ENCODE measurements around the gene NTM.
"Not testable (repeated sequence)": the region's sequence is repeated elsewhere in the genome, so short reads cannot be mapped to it uniquely, and the experiment has no call there.

Gene NTM

DNA sequence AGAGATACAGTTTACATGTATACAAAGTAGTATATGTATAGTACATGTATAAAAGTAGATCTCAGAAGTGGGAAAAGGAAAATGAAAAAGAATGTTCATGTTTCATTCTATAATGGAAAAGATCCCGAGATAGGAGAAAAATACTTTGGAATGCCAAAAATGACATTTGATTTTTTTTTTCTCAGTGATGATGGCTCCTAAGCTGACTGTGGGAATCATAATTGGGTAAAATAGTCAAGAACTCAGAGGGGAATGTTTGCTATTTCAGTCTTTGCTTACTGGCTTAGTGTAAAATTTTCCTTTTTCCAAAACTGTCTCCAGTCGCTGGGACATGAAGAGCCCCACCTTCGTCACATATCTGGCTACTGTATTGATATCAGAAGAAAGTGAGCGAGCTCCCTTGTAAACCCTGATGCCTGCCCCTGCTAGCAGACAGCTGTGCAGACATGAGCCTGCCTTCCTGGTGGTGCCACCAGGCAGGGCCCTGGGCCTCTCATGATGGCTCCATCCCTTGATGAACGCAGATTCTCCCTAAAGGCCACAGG is 944.6 kb downstream of the NTM start:
- DNase-seq (ENCODE audit: low read depth): no peak

DNA sequence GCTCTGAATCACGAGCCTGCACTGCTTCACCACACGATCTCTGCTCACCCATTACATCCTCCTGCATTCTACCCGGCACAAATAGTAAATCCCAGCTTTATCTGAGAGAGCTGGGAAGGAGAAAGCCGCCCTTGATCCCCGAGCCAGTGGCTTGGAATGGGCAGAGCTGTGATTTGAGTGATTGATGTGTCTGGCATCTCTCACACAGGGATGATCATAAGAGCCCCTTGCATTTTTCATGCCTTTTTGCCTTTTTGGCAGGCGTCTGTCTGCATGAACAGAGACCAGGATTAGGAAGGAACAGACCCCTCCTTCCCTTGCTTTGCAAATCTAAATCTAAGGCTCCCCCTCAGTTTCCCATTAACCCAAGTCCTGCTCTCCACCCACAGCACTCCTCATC is 945.3 kb downstream of the NTM start:
- no peak for DNase-seq (ENCODE audit: low read depth)

DNA sequence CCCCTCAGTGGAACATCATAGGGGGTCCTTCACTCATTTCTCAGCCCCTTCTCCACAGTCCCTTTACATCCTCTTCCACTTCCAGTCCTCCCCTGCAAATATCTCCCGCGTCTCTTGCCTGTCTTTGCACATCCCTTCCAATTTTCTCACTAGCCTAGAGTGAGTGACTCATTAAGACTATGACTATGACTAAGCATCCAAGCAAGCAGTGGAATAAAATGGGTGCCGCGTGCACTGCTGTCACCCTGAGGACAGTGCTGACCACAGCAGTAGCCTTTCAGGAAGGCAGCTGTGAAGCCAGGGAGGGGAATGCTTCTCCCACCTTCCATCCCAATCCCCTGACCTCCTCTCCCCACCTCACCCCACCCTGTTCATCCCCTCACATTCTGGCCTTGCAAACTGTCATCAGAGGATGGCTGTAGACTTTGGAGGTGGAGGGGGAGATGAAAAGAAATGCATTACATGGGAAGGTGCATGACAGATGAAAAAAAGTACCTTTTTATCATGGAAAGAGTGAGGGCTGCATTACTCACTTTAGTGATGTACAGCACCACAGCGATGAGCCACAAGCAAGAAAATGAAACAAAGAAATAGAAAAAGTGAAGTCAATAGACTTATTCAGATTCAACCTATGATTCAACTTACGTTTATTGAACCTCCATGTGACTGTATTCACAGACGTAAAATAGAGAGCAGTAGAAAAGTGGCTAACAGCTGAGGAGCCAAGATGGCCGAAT is 948.2 kb downstream of the NTM start:
- DNase-seq (ENCODE audit: low read depth): no peak

DNA sequence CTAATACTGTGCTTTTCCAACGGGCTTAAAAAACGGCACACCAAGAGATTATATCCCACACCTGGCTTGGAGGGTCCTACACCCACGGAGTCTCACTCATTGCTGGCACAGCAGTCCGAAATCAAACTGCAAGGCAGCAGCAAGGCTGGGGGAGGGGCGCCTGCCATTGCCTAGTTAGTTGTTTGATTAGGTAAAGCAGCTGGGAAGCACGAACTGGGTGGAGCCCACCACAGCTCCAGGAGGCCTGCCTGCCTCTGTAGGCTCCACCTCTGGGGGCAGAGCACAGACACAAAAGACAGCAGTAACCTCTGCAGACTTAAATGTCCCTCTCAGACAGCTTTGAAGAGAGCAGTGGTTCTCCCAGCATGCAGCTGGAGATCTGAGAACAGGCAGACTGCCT is 949.0 kb downstream of the NTM start:
- DNase-seq (ENCODE audit: low read depth): not testable (repeated sequence)

DNA sequence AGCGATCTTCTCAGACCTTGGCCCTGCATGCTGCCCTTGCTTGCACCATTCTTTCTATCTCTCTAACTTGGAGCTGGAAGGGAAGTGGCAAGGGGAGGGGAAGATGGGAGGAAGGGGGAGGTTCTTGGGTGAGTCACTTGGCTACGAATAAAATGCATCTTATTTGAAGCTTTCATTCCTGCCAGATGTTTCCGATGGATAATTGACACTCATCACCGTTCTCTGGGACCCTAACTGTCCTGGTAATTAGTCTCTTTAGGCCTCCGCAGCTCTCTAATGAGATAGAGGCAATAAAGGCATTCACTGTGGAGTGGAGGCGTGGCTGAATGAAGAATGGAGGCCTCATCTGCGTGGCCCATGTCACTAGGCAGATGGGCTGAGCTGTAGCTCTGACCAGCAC is 960.1 kb downstream of the NTM start:
- no peak for DNase-seq (ENCODE audit: low read depth)

DNA sequence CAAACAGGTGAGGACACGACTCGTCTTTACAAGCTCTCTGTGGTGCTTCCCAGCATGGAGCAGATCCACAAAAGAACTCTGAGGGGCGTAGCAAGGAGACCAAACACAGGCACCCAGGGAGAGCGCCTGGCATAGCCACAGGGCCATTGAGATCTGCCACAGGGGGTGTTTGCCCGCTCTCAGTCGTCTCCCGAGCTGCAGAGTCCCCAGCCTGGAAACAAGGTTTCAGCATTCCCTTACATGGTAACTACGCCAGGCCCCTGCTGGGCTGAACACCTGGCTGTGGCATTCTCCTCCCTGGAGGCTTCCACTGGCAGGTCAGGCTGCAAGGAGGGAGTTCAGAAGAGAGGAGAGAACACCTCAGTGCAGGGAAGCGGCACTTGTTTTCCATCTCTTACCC is 962.1 kb downstream of the NTM start:
- no peak for DNase-seq (ENCODE audit: low read depth)

DNA sequence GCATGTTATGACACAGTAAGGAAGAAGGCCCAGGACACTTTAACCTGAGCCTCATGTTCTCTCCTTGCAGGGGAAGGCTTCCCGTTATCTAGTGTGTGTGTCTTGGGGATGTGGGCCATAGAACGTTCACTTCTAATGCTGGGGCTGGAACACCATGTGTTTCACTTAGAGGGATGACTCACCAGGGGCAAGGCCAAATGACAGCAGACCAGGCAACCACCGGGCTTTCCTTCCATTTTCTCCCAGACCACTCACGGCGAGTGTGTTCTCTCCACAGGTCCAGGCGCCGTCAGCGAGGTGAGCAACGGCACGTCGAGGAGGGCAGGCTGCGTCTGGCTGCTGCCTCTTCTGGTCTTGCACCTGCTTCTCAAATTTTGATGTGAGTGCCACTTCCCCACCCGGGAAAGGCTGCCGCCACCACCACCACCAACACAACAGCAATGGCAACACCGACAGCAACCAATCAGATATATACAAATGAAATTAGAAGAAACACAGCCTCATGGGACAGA is 964.4 kb downstream of the NTM start:
- no peak for DNase-seq (ENCODE audit: low read depth)

DNA sequence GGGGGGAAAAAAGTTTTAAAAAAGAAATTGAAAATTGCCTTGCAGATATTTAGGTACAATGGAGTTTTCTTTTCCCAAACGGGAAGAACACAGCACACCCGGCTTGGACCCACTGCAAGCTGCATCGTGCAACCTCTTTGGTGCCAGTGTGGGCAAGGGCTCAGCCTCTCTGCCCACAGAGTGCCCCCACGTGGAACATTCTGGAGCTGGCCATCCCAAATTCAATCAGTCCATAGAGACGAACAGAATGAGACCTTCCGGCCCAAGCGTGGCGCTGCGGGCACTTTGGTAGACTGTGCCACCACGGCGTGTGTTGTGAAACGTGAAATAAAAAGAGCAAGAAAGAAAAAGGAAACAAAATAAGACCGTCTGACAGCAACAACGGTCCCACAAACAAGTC is 964.9 kb downstream of the NTM start:
- no peak for DNase-seq (ENCODE audit: low read depth)

DNA sequence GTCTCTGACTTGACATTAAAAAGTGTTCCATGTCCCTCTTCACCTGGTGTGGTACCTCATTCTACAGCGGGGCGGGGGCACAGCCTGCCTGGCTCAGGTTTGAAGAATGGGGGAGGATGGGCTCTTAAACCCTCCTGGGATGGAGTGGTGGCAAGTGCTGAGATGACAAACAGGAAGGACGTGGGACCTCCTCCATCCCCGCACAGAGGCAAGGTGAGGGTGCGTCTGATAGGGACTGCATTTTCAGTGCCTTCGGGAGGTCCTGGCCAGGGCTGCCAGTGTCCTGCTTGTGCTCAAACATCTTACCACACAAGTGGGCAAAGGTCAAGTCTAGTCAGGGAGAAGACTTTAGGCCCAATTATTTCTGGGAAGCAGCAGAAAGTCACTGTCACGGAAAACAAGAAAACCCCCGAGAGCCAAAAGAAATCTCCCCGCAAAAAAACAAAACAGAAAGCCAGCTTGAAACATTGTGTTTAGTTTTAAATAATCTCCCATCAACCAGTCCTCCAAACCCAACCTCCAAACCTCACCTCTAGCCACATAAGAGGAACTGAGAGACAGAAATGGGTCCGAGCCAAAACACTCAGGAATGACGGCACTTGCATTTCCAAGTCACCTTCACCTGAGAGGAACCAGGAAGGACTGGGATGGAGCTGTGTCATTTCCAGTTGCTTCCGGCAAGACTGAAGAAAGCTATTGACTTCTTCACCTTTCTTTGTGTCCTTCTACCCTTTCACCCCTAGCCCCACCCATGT is 966.5 kb downstream of the NTM start:
- no peak for DNase-seq (ENCODE audit: low read depth)

DNA sequence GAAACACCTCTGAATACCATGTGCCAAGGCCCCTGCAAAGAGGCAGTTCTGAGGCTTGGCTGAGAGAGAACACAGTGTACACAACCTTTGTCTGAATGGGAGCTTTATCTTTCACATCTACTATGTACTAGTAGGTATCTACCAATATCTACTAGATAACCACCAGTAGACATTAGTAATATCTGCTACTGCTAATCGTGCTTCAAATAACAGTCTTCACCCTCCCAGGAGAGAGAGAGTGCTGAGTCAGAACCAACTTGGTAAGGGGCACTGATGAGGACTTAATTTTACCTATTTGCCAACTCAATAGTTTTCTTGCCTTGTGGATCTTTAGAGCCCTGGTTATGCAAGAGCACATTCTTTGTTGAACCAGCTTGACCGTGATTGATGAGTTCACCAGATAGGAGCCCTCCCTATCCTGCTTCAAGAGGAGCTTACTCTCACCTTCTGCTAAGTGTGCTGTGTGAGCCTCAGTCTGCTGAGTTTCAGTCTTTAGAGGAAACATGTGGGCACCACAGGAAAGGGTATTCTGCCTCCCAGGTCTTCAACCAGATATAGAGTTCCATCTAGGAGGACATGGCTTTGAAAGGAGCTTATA is 967.5 kb downstream of the NTM start:
- no peak for DNase-seq (ENCODE audit: low read depth)

DNA sequence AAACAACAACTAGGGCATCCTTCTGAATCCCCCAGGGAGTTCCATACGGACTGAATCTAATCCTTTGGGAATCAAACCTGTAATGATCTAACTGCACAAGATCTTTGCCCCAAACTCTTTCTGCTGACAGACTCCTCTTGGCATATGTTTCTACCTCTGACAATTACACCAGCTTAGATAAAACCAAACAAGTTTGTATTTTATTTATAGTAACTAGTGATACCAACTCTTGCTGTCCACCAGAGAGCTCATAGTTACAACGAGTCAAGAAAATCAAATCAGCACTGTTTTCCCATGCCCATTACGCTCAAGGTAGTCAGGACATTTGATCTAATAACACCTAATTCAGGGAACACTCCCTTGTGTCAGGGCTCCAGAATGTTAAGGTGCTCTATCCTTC is 972.0 kb downstream of the NTM start:
- no peak for DNase-seq (ENCODE audit: low read depth)

DNA sequence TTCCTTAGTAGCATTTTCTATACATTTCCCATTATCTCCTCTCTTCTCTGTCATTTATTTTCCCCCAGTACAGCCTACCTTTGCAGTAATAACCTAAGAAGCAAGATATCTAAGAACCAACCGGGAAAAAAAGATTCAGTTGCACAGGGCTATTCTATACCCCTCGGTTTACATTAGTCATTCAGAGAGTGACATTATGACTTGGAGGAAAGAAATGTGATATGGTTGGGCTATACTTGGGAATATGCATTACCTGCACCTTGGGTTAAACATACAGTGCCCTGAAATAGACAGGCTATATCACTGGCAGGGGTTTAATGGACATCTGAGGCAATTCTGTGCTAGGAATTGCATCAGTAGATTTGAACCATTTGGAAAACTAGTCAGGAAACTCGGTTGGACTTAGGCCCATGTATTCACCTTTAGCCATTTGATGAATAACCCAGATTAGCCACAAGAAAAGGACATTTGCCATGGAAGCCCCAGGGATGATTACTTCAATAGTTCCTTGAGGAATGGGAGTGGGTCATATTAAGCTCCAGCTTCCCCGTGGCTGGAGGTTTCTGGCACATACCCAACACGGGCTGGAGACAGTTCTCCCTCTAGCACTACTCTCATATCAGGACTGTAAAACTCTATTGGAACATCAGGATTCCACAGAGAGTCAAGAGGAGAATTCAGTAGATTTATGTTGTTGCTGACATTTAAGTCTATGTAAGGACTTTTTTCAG is 973.2 kb downstream of the NTM start:
- no peak for DNase-seq (ENCODE audit: low read depth)

DNA sequence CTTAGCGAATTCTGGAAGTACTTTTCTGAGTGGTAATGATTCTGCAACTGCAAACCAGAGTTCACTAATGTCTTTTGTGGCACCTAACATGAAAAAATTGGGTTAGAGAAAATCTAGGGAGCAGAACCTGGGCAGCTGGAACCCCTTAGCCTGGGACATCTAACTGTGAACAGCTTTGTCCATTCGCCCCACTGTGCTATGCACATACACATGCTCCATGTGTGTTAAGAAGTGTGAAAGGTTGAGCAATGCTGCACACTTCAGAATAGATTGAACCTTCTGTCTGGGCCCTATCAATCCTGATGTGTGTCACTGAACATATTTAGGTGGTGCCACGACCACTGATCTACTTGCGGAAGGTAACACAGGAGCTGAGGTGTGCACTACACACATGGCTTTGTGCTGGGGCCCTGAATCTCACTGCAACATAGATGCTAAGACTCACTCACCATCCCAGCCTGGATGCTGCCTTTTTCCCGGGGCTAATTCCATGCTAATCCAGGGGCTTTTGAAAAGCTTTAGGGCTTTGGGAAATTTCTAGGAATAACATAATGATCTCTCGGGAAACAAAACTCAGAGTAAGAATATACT is 976.2 kb downstream of the NTM start:
- DNase-seq (ENCODE audit: low read depth): no peak

DNA sequence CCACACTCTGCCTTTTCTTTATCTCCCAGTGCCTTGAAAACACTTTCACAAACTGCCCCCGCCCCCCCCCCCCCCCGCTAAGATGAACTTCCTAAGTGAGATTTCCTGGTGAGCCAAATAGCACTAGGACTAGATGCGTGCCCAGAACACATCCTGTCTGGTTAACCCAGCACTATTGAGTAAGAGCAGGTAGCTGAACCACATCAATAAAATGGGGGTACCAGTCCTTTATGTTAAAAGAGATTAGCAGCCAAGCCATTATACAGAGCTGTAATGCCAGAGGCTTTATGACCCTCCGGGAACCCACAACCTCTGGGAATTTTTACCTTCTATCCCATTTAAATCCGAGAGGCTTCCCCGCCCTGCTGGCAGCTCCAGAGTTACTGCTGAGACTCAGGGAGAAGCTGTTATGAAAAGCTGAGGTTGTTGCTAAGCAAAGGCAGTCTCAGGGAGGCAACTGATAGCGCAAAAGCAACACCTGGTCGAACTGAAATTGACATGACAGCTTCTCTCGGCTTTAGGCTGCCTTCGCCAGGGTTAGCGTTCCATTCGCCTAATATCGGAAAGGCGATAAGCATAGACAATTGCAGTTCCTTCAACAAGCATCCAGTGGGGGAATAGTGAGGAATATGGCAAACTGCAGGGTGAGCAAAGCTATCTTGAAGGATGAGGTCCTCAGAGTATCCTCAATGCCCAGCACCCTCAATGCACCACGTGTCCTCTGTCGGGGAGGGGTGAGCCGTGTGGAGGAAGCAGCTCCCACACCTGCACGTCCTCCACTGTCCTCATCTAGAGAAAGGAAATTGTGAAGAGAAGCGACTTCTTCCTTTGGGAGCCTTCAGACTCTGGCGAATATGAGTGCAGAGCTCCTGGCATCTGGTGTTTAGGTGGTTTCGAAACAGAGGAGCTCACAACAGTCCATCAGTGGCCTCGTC is 977.0 kb downstream of the NTM start:
- DNase-seq (ENCODE audit: low read depth): no peak

DNA sequence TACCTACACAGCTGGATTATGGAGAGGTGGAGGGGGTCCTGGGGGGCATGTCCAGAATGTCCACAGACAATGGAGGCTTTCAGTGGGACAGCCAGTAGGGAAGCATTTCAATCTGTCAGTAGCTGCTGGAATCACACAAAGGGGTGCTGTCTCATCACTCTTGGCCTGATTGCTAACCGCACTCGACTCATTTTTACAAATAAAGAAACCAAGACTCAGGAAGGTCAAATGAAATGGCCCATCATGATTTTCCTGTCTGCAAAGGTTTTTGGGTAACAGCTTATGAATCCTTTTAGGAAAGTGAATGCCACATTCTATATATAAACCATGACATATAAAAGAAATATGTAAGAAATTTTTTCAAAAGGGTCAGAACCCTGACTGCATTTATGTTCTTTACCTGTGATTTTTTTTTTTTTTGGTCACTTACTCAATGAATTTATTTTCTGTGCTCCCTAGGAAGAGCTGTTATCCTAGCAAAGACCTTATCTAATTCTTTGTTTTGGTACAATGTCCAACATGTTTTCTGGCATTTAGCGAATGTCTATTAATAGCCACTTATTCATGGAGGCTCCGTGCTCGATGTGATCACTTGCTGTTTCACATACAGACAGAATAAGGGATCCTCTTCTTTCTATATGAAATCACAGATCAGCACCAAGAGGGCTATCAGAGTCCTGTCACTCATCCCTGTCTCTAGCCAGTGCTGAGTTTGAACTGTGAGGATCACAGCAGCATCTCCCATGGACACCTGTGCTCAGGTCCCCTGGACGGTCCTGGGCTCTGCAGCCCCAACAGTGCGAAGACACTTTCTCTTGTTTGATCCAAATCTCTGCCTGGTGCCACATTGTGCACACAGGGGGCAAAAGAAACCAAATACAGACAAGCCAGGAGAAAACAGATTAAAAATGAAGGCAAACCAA is 979.7 kb downstream of the NTM start:
- DNase-seq (ENCODE audit: low read depth): no peak

DNA sequence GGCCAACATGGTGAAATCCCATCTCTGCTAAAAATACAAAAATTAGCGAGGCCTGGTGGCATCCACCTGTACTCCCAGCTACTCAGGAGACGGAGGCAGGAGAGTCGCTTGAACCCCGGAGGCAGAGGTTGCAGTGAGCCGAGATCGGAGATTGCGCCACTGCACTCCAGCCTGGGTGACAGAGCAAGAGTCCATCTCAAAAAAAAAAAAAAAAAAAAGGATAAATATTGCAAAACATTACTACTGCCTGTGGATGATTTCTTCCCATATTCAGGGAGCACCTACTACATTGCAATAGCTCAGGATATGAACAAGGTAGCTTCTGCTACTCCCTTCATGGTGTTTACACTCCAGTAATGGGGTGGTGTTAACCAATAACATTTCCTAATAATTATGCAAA is 980.6 kb downstream of the NTM start:
- DNase-seq (ENCODE audit: low read depth): no peak

DNA sequence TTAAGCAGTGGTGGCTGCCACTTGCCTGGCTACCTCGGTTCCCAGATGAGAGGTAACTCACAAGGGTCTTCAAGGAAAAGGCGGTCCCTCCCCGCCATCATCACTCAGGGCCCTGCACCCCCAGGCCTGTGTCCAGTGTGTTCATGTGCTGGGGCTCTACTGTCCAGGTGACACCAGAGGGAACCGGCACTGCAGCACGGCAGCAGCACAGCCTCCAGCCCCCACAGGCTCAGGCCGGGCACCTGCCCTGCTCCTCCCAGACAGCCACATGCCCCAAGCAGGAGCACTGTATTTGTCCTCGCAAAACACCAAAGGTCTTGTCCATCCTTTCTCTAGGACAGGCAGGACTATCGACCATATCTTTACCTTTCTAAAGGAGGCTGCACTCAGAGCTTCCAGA is 982.1 kb downstream of the NTM start:
- DNase-seq (ENCODE audit: low read depth): no peak

DNA sequence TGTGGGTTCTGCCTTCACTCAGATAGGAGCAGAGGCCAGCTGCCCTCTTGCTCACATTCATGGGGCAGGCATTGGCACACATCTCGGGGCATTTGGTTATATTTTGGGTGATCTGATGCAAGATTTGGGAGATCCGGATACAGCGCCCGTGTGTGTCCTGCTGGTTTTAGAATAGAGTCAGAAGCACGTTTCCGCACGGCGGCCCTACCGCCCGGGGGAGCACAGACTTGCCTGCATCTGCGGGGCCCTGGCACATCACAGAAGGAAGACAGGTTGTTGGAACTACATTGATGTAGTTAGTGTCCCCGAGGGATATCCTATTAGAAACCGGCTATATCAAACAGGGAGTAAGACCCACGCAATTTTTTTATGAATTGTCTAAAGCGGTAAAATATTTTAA is 982.8 kb downstream of the NTM start:
- no peak for DNase-seq (ENCODE audit: low read depth)

DNA sequence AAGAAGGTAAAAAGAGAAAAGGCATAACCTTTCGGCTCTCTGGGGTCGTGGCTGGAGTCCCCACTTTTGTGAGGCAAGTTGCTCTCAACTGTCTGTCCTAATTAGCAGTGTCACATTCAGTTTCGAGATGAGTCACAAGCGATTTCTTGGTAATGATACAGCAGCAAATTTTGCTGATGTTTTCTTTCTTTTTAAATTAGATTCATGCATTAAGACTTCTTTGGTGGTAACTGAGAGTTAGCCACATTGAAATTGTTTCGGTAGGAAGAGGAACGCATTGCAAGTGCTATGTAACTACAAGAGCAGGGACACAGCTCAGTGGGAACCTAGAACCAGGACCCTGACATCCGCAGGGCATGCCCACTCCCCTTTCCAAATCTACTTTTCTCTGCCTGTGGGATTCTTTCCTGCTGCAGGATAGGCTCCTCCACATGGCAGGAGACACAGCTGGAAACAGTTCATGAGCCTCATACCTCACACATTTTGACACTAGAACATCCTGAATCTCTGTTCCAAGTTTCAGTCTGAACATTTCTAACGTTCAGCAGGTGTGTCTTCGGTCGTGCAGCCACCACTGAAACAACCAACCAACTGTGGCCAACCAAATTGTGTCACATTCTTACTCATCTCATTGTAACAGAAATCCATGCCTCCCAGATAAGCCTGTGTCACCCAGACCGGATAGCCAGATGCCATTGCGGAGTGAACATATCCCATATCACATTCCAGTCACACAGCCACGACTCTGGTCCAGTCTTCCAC is 987.6 kb downstream of the NTM start:
- DNase-seq (ENCODE audit: low read depth): no peak

Measured in stimulated activated CD8-positive, alpha-beta memory T cell treated with anti-CD3 and anti-CD28 coated beads, Interleukin-15, amount 100 ng/mL, for 24 hours (primary cell).